SJCRH30 (cell line): Measurements from ENCODE around the gene KIF23. TPM values are rescaled to one million over a fixed set of nuclear protein-coding genes. Genes with fewer than 3 reads are reported as not detected.
A peak's percentile ranks its signal among the peaks of the same experiment; 100 is the strongest.
"Not testable (repeated sequence)": the region's sequence is repeated elsewhere in the genome, so short reads cannot be mapped to it uniquely, and the experiment has no call there.

ENCODE experiments used
- DNase-seq, 2 experiments: peaks; one replicate each; pipeline ENCODE4 v3.0.0-alpha.2; 2015 to 2020
- H3K27ac ChIP-seq: fragments of 250-450 bp; sonication (Bioruptor Pico); 2 replicates; pipeline ENCODE4 v1.5.1; 2020; ENCODE audit warnings: mild to moderate bottlenecking, moderate library complexity
- H3K27me3 ChIP-seq: fragments of 250-450 bp; sonication (Bioruptor Pico); 2 replicates; pipeline ENCODE4 v1.5.1; 2020; ENCODE audit warnings: mild to moderate bottlenecking, moderate library complexity
- H3K36me3 ChIP-seq: fragments of 250-450 bp; sonication (Bioruptor Pico); 2 replicates; pipeline ENCODE4 v1.5.1; 2020; ENCODE audit warnings: mild to moderate bottlenecking, moderate library complexity
- H3K4me1 ChIP-seq: fragments of 250-450 bp; sonication (Bioruptor Pico); 2 replicates; pipeline ENCODE4 v1.5.1; 2020; ENCODE audit warnings: mild to moderate bottlenecking, moderate library complexity
- H3K4me3 ChIP-seq: fragments of 250-450 bp; sonication (Bioruptor Pico); 2 replicates; pipeline ENCODE4 v1.5.1; 2020; ENCODE audit warnings: mild to moderate bottlenecking, moderate library complexity
- H3K9me3 ChIP-seq: fragments of 250-450 bp; sonication (Bioruptor Pico); replicated peaks from 2 replicates; pipeline ENCODE4 v1.5.1; 2020; ENCODE audit warnings: mild to moderate bottlenecking, moderate library complexity
- total RNA-seq: library from RNA; depleted of rRNA; stranded (reverse); fragments of >200 nt; shearing (Covaris generic); gene quantifications from 2 replicates; pipeline ENCODE4 v1.2.3, GENCODE V29; 2014; rRNA removed

KIF23 gene
- 127 and 137 TPM in 2 replicates for total RNA-seq

GRCh38 chr15:69413822-69414700, at the start of gene KIF23:
Gene KIF23, plus strand, starts transcription at chr15:69414349. Its CDS starts 117 bp downstream, at chr15:69414466.
- Histone ChIP-seq H3K9me3 (no peaks in the 10 kb centered on the region), H3K4me3 (peak within 1 kb of the TSS; percentile 89), H3K27ac (peak within 1 kb of the TSS; percentile 90), H3K4me1 (peaks cover 7% of the 10 kb centered on the region), H3K27me3 (no peaks in the 10 kb centered on the region), H3K36me3 (peaks cover 33% of the 10 kb centered on the region)
- DNase-seq = peak; percentile 95 to 96

DNA sequence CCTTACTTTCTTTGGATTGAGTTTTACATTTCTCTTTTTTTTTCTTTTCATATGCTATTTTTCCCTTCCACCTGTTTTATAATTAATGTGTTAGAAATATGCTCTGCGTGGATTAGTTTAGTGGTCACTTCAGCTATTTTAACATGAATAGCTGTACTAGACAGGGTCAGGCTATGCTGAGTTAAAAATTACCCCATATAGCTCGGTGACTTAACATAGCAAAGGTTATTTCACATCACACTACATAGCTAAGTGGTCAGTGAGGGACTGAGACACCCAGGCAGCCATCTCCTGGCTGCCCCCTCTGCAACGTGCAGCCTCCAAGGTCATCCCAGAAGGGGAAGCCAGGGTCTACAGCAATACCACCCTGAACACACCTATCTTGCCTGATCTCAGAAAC, 46.9 kb upstream of the KIF23 start:
- Histone ChIP-seq H3K27ac (no peak overlapping the region), H3K27me3 (peaks cover 4% of the 10 kb centered on the region; the same call in 1 of the 2 replicates), H3K4me1 (no peaks in the 10 kb centered on the region), H3K36me3 (no peaks in the 10 kb centered on the region), H3K4me3 (no peak overlapping the region), H3K9me3 (0 out of 2 replicates have a peak, but pooled peaks cover 3% of the 10 kb centered on the region)
- DNase-seq = no peak

GRCh38 chr15:69369631-69370030, 44.5 kb upstream of the KIF23 start:
- Histone ChIP-seq H3K4me3 (no peak overlapping the region), H3K9me3 (0 out of 2 replicates have a peak, but pooled peaks cover 7% of the 10 kb centered on the region), H3K4me1 (no peaks in the 10 kb centered on the region), H3K36me3 (no peaks in the 10 kb centered on the region), H3K27ac (no peak overlapping the region), H3K27me3 (peaks cover 4% of the 10 kb centered on the region; the same call in 1 of the 2 replicates)
- no peak for DNase-seq

DNA sequence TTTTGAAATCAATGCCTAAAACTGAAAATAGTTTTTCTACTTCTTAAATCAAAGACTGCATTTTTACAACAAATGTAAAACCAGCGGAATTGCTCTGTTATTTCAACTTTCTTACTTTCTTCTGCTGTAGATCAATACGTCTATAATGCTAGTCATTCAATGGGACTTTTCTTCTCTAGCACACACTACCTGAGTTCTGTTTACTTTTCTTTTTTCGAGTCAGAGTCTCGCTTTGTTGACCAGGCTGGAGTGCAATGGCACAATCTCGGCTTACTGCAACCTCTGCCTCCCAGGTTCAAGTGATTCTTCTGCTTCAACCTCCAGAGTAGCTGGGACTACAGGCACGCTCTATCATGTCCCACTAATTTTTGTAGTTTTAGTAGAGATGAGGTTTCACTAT, 40.7 kb upstream of the KIF23 start:
- no peaks in the 10 kb centered on the region for H3K4me1 ChIP-seq
- no peak overlapping the region for H3K27ac ChIP-seq
- H3K27me3 ChIP-seq = peaks cover 13% of the 10 kb centered on the region
- no peaks in the 10 kb centered on the region for H3K36me3 ChIP-seq
- H3K9me3 ChIP-seq = 0 out of 2 replicates have a peak, but pooled peaks cover 7% of the 10 kb centered on the region
- H3K4me3 ChIP-seq = no peak overlapping the region
- DNase-seq = no peak

DNA sequence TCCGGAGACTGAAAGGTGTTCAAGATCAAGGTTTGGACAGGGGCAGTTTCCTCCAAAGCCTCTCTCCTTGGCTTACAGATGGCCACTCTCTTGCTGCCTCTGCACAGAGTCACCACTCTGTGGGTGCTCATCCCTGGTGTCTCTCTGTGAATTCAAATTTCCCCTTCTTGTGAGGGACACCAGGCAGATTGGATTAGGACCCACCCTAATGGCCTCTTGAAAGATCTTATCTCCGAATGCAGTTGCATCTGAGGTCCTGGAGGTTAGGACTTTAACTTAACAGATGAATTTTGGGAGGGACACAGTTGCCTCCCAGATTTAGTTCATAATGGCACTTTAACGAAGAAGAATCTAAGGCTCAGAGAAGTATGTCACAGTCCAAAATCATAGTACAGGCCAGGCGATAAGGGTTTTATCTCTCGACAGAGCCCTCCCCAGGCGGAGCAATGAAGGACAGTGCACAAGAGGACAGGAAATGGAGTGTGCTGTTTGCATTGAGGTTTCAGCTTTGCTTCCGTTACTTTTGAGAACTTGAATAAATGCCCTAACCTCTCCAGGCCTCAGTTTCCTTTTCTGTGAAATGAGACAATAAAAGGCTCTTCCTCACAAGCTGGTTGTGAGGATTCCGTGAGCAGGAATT, 38.9 kb upstream of the KIF23 start:
- Histone ChIP-seq H3K4me1 (no peaks in the 10 kb centered on the region), H3K27ac (no peak overlapping the region), H3K9me3 (0 out of 2 replicates have a peak, but pooled peaks cover 7% of the 10 kb centered on the region), H3K4me3 (no peak overlapping the region), H3K36me3 (no peaks in the 10 kb centered on the region), H3K27me3 (peaks cover 17% of the 10 kb centered on the region)
- DNase-seq = no peak

DNA sequence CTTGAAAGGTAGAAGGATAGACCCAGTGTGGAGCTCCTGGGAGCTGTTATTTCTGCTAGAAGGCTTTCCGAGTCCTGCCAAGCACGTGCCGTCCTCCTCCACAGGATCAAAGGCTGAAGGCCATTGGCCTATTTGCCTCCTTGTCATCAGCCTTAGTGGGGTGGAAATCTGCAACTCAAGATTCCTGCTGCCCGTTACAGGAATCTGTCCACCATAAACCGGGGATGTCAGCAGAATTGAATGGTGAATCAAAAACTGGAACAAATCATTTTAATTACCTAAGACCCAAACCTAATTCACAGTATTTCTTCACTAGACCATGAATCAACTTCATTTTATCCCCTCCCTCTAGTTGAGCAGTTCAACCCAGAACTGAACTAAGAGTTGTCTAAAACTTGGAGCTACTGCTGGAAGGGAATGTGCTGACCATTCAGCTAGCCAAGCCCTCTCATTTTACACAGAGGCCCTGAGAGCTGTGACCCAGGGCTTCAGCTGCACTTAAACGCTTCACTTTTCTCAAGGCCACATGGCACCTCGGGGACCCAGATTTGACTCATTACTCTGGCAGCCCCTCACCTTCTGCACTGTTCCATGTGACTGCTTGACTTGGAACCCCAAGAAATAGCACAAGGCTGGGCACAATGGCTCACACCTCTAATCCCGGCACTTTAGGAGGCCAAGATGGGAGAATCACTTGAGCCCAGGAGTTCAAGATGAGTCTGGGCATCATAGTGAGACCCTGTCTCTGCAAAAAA, 36.8 kb upstream of the KIF23 start:
- no peak overlapping the region for H3K4me3 ChIP-seq
- no peaks in the 10 kb centered on the region for H3K4me1 ChIP-seq
- H3K9me3 ChIP-seq = 0 out of 2 replicates have a peak, but pooled peaks cover 4% of the 10 kb centered on the region
- no peak overlapping the region for H3K27ac ChIP-seq
- peaks cover 12% of the 10 kb centered on the region for H3K27me3 ChIP-seq
- no peaks in the 10 kb centered on the region for H3K36me3 ChIP-seq
- no peak for DNase-seq

- H3K27ac ChIP-seq = no peak overlapping the region
- no peaks in the 10 kb centered on the region for H3K36me3 ChIP-seq
- no peak overlapping the region for H3K4me3 ChIP-seq
- H3K9me3 ChIP-seq = no peaks in the 10 kb centered on the region
- DNase-seq = no peak
- H3K27me3 ChIP-seq = peaks cover 12% of the 10 kb centered on the region
- no peaks in the 10 kb centered on the region for H3K4me1 ChIP-seq
Observed at GRCh38 chr15:69380100-69380725, 33.9 kb upstream of the KIF23 start.

DNA sequence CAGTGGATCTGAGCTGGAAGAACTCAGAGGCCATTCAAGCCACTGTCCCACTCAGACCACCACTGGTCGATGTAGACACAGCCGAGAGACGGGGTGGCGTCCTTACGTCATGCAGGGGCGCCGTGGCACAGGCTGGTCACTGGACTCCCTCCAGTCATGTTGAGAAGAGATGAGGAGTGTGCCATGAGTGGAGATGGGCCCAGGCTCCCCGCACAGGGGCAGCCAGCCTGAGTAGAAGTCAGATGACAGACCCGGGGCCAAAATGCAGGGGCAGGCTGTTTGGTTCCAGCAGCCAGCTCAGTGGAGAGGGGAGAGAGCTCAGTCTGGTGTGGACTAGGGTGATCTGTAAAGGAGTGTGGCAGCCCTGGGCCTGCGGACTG, 33.4 kb upstream of the KIF23 start:
- no peak for DNase-seq
- H3K9me3 ChIP-seq = no peaks in the 10 kb centered on the region
- no peaks in the 10 kb centered on the region for H3K4me1 ChIP-seq
- H3K27me3 ChIP-seq = peaks cover 12% of the 10 kb centered on the region
- no peak overlapping the region for H3K27ac ChIP-seq
- no peak overlapping the region for H3K4me3 ChIP-seq
- no peaks in the 10 kb centered on the region for H3K36me3 ChIP-seq

- H3K4me3 ChIP-seq, H3K4me1 ChIP-seq, DNase-seq, H3K27ac ChIP-seq, H3K36me3 ChIP-seq, H3K9me3 ChIP-seq: not testable (repeated sequence)
- peaks cover 10% of the 10 kb centered on the region for H3K27me3 ChIP-seq
Observed at GRCh38 chr15:69382176-69382575, 32.0 kb upstream of the KIF23 start.

- not testable (repeated sequence) for H3K4me3 ChIP-seq, DNase-seq, H3K4me1 ChIP-seq, H3K27ac ChIP-seq, H3K36me3 ChIP-seq, H3K9me3 ChIP-seq, H3K27me3 ChIP-seq
Observed at GRCh38 chr15:69384066-69384465, 30.1 kb upstream of the KIF23 start.

- H3K27me3 ChIP-seq = peaks cover under 1% of the 10 kb centered on the region; the same call in 1 of the 2 replicates
- H3K27ac ChIP-seq = no peak overlapping the region
- H3K9me3 ChIP-seq = no peaks in the 10 kb centered on the region
- DNase-seq = no peak
- H3K4me1 ChIP-seq = no peaks in the 10 kb centered on the region
- no peak overlapping the region for H3K4me3 ChIP-seq
- no peaks in the 10 kb centered on the region for H3K36me3 ChIP-seq
Observed at GRCh38 chr15:69384626-69385598, 29.2 kb upstream of the KIF23 start.

DNA sequence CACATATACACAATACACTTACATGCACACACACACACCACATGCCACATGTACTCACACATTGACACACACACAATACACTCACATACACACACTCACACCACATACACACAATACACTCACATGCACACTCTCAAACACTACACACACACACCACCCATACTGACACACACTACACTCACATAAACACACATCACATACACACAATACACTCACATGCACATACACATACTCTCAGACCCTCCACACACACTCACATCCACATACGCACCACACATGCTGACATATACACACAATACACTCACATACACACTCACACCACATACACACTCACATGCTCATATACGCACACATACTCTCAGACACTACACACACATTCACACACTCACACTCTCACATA, 28.3 kb upstream of the KIF23 start:
- no peak overlapping the region for H3K4me3 ChIP-seq
- H3K27ac ChIP-seq = no peak overlapping the region
- H3K4me1 ChIP-seq = no peaks in the 10 kb centered on the region
- H3K27me3 ChIP-seq = no peaks in the 10 kb centered on the region
- DNase-seq = no peak
- no peaks in the 10 kb centered on the region for H3K36me3 ChIP-seq
- no peaks in the 10 kb centered on the region for H3K9me3 ChIP-seq

- Histone ChIP-seq H3K4me1 (no peaks in the 10 kb centered on the region), H3K9me3 (no peaks in the 10 kb centered on the region), H3K27me3 (no peaks in the 10 kb centered on the region), H3K27ac (no peak overlapping the region), H3K36me3 (no peaks in the 10 kb centered on the region), H3K4me3 (no peak overlapping the region)
- DNase-seq = no peak
Observed at GRCh38 chr15:69386284-69386683, 27.9 kb upstream of the KIF23 start.
